HFFc6 (cell line): ENCODE results near the gene RBM47. TPM values are rescaled to one million over a fixed set of nuclear protein-coding genes. Genes with fewer than 3 reads are reported as not detected.

Experiments used
- DNase-seq: peaks from one replicate; pipeline ENCODE4 v3.0.0-alpha.2; 2018
- H3K27ac Mint-ChIP-seq: 2 replicates; pipeline ENCODE4 v1.8.0; 2020; ENCODE audit warnings: mild to moderate bottlenecking, mixed read lengths
- H3K27me3 Mint-ChIP-seq: 2 replicates; pipeline ENCODE4 v1.8.0; 2021; ENCODE audit warnings: mild to moderate bottlenecking, moderate library complexity, mixed read lengths; ENCODE audit not compliant: insufficient read depth
- H3K36me3 Mint-ChIP-seq: 2 replicates; pipeline ENCODE4 v1.8.0; 2021; ENCODE audit warnings: low read depth, mixed read lengths
- H3K4me1 Mint-ChIP-seq: 2 replicates; pipeline ENCODE4 v1.8.0; 2020; ENCODE audit warnings: low read depth, mixed read lengths
- H3K4me3 Mint-ChIP-seq: 2 replicates; pipeline ENCODE4 v1.8.0; 2020; ENCODE audit warnings: mild to moderate bottlenecking, moderate library complexity, mixed read lengths
- H3K9me3 Mint-ChIP-seq: 2 replicates; pipeline ENCODE4 v1.8.0; 2020; ENCODE audit warnings: mild to moderate bottlenecking, mixed read lengths
- total RNA-seq, 6 experiments: library from RNA; stranded (reverse); fragmentation: NEBNext Ultra II Directional; extraction: Animal tissue kit (Norgen Biotek cat#: 25700); gene quantifications; 2 replicates in 1 of 6; 3 replicates in 5 of 6; pipeline ENCODE4 v1.2.3, GENCODE V29; 2021
- TF ChIP-seq, protein P1 (sequence below): fragments of 200-600 bp; sonication (generic); IDR thresholded peaks from 2 replicates; pipeline ENCODE4 v1.5.0; 2021; ENCODE audit warnings: antibody characterized with exemption, mild to moderate bottlenecking

RBM47 gene
- total RNA-seq, 6 experiments from 2014 or later, result 0.95 to 1.5 (median 1.4) TPM

DNA sequence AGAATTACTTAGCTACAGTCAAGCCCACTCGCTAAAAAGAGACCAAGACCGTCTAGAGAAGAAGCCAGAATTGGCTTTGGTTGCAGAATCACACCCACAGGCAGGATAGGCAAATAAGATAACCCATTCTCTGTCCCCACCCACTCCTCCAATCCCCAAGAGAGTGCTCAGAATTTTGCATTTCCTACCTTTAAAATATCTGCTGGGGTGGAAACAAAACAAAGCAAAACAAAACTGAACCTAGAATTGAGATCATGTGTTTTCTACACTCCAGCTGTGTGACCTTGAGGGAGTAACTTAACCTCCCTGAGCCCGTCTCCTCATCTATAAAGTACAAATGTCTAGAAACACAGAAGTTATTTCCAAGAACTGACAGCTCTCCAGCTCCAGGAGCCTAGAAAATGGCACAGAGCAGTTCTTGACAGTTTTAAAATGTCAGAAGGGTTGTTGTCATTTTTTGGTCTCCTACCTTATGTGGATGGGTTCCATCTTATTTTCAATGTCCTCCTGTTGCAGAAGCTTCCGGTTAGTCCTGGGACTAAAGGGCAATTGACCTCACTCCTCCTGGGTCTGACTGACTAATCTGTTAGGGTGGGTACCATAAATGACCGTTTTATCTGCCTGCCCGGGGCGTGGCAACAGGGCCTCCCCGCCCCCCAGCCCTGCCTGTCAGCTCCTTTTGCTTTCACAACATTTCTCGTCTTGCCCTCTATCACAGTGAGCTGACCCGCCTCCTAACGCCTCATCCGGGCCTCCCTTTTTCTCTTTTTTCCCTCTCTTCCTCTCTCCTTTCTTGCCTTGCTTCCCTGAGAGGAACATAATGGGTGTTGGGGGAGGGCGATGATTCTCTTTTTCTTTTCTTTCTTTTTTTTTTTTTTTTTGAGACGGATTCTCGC is 114.0 kb downstream of the RBM47 start:
- Mint-ChIP-seq H3K27ac (no peak overlapping the region), H3K36me3 (no peaks in the 10 kb centered on the region), H3K4me1 (peaks cover 17% of the 10 kb centered on the region), H3K9me3 (no peaks in the 10 kb centered on the region), H3K27me3 (peaks cover 2% of the 10 kb centered on the region), H3K4me3 (no peak overlapping the region)
- TF ChIP-seq, protein P1, sequence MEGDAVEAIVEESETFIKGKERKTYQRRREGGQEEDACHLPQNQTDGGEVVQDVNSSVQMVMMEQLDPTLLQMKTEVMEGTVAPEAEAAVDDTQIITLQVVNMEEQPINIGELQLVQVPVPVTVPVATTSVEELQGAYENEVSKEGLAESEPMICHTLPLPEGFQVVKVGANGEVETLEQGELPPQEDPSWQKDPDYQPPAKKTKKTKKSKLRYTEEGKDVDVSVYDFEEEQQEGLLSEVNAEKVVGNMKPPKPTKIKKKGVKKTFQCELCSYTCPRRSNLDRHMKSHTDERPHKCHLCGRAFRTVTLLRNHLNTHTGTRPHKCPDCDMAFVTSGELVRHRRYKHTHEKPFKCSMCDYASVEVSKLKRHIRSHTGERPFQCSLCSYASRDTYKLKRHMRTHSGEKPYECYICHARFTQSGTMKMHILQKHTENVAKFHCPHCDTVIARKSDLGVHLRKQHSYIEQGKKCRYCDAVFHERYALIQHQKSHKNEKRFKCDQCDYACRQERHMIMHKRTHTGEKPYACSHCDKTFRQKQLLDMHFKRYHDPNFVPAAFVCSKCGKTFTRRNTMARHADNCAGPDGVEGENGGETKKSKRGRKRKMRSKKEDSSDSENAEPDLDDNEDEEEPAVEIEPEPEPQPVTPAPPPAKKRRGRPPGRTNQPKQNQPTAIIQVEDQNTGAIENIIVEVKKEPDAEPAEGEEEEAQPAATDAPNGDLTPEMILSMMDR, result no peak
- DNase-seq, result no peak

DNA sequence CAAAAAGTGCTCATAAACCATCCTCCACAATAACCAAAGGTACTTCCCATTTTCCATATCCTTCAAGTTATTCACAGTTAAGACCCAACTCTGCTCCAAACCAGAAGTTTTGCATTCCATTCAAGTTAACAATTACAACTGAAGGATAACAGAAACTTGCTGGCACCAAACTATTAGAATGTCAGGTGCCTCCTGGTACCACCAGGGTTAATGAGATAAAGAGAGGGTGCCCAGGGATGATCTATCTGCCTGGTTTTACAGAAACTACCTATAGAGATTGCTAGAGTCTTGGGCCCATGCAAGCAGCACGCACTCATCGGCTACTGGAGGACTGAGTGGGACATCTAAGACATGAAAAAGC is 114.6 kb downstream of the RBM47 start:
- Mint-ChIP-seq H3K4me3 (no peak overlapping the region), H3K27me3 (peaks cover 2% of the 10 kb centered on the region), H3K27ac (no peak overlapping the region), H3K4me1 (peaks cover 17% of the 10 kb centered on the region), H3K36me3 (no peaks in the 10 kb centered on the region), H3K9me3 (no peaks in the 10 kb centered on the region)
- DNase-seq, result no peak
- TF ChIP-seq, protein P1, result no peak

DNA sequence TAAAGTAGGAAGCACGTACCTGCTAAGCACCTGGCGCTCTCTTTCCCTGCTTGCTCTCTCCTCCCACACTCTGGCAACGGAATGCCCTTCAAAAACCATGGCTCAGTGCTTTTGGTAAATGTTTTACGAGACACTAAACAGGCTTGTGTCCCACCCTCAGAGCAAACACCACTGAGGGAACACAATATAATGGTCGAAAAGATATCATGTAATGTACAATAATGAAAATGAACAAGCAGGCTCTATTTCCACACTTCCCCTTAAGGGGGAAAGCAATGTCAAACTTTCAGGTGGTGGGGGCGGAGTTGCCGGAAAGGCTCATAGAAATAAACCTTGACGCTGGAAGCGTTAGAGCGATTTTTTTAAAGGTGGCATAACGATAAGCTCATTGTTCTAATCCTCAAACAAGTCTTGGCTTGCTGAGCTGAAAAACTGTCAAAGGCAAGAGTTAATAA is 115.1 kb downstream of the RBM47 start:
- TF ChIP-seq, protein P1, result no peak
- Mint-ChIP-seq H3K36me3 (no peaks in the 10 kb centered on the region), H3K4me1 (peaks cover 17% of the 10 kb centered on the region), H3K4me3 (no peak overlapping the region), H3K27ac (no peak overlapping the region), H3K9me3 (no peaks in the 10 kb centered on the region), H3K27me3 (peaks cover 2% of the 10 kb centered on the region)
- DNase-seq, result no peak

DNA sequence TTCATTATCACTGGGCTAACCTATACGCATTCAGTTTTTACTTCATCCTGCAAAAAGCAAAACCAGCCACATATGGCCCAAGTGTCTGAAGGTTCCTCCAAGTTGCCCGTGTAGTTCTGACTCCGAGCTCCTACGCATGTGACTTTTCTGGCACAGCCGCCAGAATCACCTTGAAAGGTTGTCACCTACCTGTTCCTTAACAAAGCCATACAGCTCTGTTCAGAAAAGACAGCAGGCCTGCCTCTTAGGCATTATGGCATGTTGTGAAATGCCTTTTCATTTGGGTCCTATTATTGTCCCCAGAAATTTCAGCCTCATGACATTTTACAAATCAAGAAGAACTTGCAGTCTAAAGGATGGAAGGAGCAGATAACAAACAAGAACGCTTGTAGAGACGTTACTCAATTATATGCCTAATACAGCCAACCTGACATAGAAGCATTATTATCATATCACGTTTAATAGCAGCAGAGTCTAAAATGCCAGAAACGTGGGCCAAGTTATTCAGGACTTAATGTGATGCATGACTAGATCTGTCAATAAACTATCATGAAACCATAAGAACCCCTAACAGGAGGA is 118.5 kb downstream of the RBM47 start:
- H3K27me3 Mint-ChIP-seq, result no peaks in the 10 kb centered on the region
- TF ChIP-seq, protein P1, result no peak
- no peak overlapping the region for H3K27ac Mint-ChIP-seq
- no peaks in the 10 kb centered on the region for H3K36me3 Mint-ChIP-seq
- peaks cover 17% of the 10 kb centered on the region for H3K4me1 Mint-ChIP-seq
- H3K4me3 Mint-ChIP-seq, result no peak overlapping the region
- no peaks in the 10 kb centered on the region for H3K9me3 Mint-ChIP-seq
- DNase-seq, result no peak

DNA sequence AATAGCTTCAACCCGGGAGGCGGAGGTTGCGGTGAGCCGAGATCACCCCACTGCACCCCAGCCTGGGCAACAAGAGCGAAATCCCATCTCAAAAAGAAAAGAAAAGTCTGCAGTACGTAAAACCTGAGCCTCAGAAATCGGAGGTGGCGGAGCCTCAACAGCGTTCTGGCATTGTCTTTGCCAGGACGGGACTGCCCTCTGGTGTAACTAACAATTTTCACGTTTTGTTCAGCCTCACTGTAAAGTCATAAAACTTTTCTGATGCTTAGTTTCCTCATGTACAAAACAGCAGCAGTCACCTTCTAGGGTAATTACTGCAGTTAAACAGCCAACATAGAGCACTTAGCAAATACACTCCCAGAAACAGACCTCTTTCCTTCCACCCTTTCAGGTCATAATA is 121.7 kb downstream of the RBM47 start:
- Mint-ChIP-seq H3K4me3 (no peak overlapping the region), H3K27me3 (peaks cover 3% of the 10 kb centered on the region; the same call in 1 of the 2 replicates), H3K27ac (no peak overlapping the region), H3K4me1 (peaks cover 10% of the 10 kb centered on the region), H3K9me3 (no peaks in the 10 kb centered on the region), H3K36me3 (no peaks in the 10 kb centered on the region)
- DNase-seq, result no peak
- TF ChIP-seq, protein P1, result 0 out of 2 replicates have a peak, but pooled peaks have one; percentile 9
